Endothelial cell of umbilical vein (primary cell): Measurements from ENCODE around the gene MYH9. TPM values are rescaled to one million over a fixed set of nuclear protein-coding genes. Genes with fewer than 3 reads are reported as not detected.

Experiments
- BruUV-seq: library from RNA; stranded (reverse); fragments of 400-500 nt; replicated peaks from 2 replicates; lab custom pipeline; 2021; lab: Mats Ljungman, UMichigan
- CTCF ChIA-PET: fragments of 300-600, 350-600 bp; sonication (Branson Sonifier 250); formaldehyde crosslinking; loops from one replicate; lab custom pipeline; 2021; ENCODE audit warnings: antibody characterized with exemption, inconsistent platforms; lab: Charles Lee
- POLR2A ChIA-PET: fragments of 300-600, 350-600 bp; sonication (Branson Sonifier 250); formaldehyde crosslinking; loops from one replicate; lab custom pipeline; 2021; ENCODE audit warnings: antibody characterized with exemption, inconsistent platforms; lab: Charles Lee
- DNase-seq: peaks from one replicate; pipeline ENCODE4 v3.0.0-alpha.2; 2011; ENCODE audit warnings: low read depth, low spot score
- FAIRE-seq: peaks from 2 replicates; lab custom pipeline; 2011; peaks lifted over from hg19 to GRCh38; lab: Jason Lieb, UNC
- H2AFZ ChIP-seq: 2 replicates; pipeline ENCODE4 v1.6.0; 2012; ENCODE audit warnings: low read depth, low read length, control low read depth, inconsistent platforms
- H3K27ac ChIP-seq: 2 replicates; pipeline ENCODE4 v1.5.1; 2011; ENCODE audit warnings: low read depth, mild to moderate bottlenecking, control low read depth, low read length, moderate library complexity; ENCODE audit not compliant: insufficient read depth
- H3K27me3 ChIP-seq, 2 experiments: 2 replicates each; pipeline versions ENCODE4 v1.6.0 to v1.6.1; 2011; ENCODE audit warnings: low read length in 2 of 2, mixed read lengths in 1 of 2; ENCODE audit not compliant: control insufficient read depth in 2 of 2, insufficient read depth in 2 of 2
- H3K36me3 ChIP-seq, 2 experiments: 2 replicates in 1 of 2; 3 replicates in 1 of 2; pipeline ENCODE4 v1.5.1; 2011; ENCODE audit warnings: low read length in 2 of 2, mild to moderate bottlenecking in 1 of 2, moderate library complexity in 1 of 2; ENCODE audit not compliant: control insufficient read depth in 2 of 2, insufficient read depth in 2 of 2; ENCODE audit errors: extremely low read depth in 1 of 2
- H3K4me1 ChIP-seq: 3 replicates; pipeline ENCODE4 v1.5.1; 2011; ENCODE audit warnings: mild to moderate bottlenecking, low read length; ENCODE audit not compliant: control insufficient read depth, insufficient read depth; ENCODE audit errors: extremely low read depth
- H3K4me2 ChIP-seq: 2 replicates; pipeline ENCODE4 v1.6.1; 2011; ENCODE audit warnings: low read length, control low read depth, mixed read lengths; ENCODE audit not compliant: insufficient read depth
- H3K4me3 ChIP-seq, 3 experiments: fragments of 200-600 bp in 1 of 3; sonication (generic), shearing (Covaris generic) in 1 of 3; replicated peaks in 1 of 3; 2 replicates each; pipeline ENCODE4 v1.5.1; 2011 to 2016; ENCODE audit warnings: control low read depth in 3 of 3, low read length in 3 of 3, mild to moderate bottlenecking in 2 of 3, inconsistent platforms in 1 of 3, low read depth in 1 of 3, moderate library complexity in 1 of 3; ENCODE audit not compliant: insufficient read depth in 1 of 3
- H3K79me2 ChIP-seq: 2 replicates; pipeline ENCODE4 v1.6.0; 2012; ENCODE audit warnings: low read length, inconsistent platforms; ENCODE audit not compliant: control insufficient read depth, insufficient read depth
- H3K9ac ChIP-seq: replicated peaks from 2 replicates; pipeline ENCODE3; 2011; ENCODE audit warnings: low read length, control low read depth; ENCODE audit not compliant: insufficient read depth; ENCODE audit errors: extremely low read depth
- H3K9me1 ChIP-seq: replicated peaks from 3 replicates; pipeline ENCODE4 v1.6.0; 2011; ENCODE audit warnings: mild to moderate bottlenecking, low read length; ENCODE audit not compliant: control insufficient read depth, insufficient read depth; ENCODE audit errors: extremely low read depth
- H3K9me3 ChIP-seq: replicated peaks from 2 replicates; pipeline ENCODE4 v1.5.1; 2012; ENCODE audit warnings: low read length, inconsistent platforms; ENCODE audit not compliant: control insufficient read depth, insufficient read depth
- H4K20me1 ChIP-seq: replicated peaks from 2 replicates; pipeline ENCODE3; 2011; ENCODE audit warnings: mild to moderate bottlenecking, low read length; ENCODE audit not compliant: control insufficient read depth, insufficient read depth; ENCODE audit errors: extremely low read depth
- EZH2 ChIP-seq: IDR thresholded peaks from 2 replicates; pipeline ENCODE4 v1.6.1; 2012; ENCODE audit warnings: borderline replicate concordance, low read depth, mild to moderate bottlenecking, moderate library complexity, low read length, inconsistent platforms; ENCODE audit not compliant: severe bottlenecking
- FOS ChIP-seq: IDR thresholded peaks from 2 replicates; pipeline ENCODE4 v1.6.1; 2011; ENCODE audit warnings: mild to moderate bottlenecking, low read length, moderate library complexity, borderline replicate concordance; ENCODE audit not compliant: insufficient read depth
- GATA2 ChIP-seq: IDR thresholded peaks from 2 replicates; pipeline ENCODE4 v1.7.0; 2011; ENCODE audit warnings: low read depth, mild to moderate bottlenecking, moderate library complexity, mixed read lengths, low read length; ENCODE audit not compliant: insufficient read length, insufficient read depth
- JUN ChIP-seq: IDR thresholded peaks from 2 replicates; pipeline ENCODE4 v1.6.1; 2011; ENCODE audit warnings: borderline replicate concordance, low read depth; ENCODE audit not compliant: insufficient read length, insufficient read depth
- MYC ChIP-seq: IDR thresholded peaks from one replicate; pipeline ENCODE4 v1.6.1; 2011; ENCODE audit warnings: mild to moderate bottlenecking, low read depth, low read length
- POLR2A ChIP-seq: IDR thresholded peaks from 2 replicates; pipeline ENCODE4 v1.6.1; 2012; ENCODE audit warnings: low read depth, mild to moderate bottlenecking, control low read depth, low read length
- POLR2AphosphoS5 ChIP-seq: IDR thresholded peaks from 2 replicates; pipeline ENCODE4 v1.6.1; 2012; ENCODE audit warnings: low read depth, mild to moderate bottlenecking, control low read depth, low read length, moderate library complexity; ENCODE audit not compliant: insufficient read depth
- dilution Hi-C: fragments of 300-500 bp; cut with MboI; formaldehyde crosslinking; loops from one replicate; pipeline ENCODE4 v1.15.0; 2019; ENCODE audit warnings: low sequenced_read_pairs; ENCODE audit not compliant: extremely low pct_ligation_motif_present
- intact Hi-C: fragments of 100-400 bp; cut with micrococcal nuclease; formaldehyde crosslinking; loops from one replicate; pipeline ENCODE4 v1.10.0; 2022
- polyA plus RNA-seq, 4 experiments: library from polyadenylated mRNA; depleted of rRNA in 3 of 4; stranded (reverse) in 3 of 4; unstranded in 1 of 4; fragments of >200 nt; gene quantifications; 2 replicates each; pipeline versions ENCODE4 v1.2.1 to v1.2.3, GENCODE V29; 2011 to 2012; ENCODE audit warnings: missing spikeins in 1 of 4
- total RNA-seq: library from RNA; stranded (reverse); gene quantifications from 2 replicates; pipeline ENCODE4 v1.2.3, GENCODE V29; 2021
- TF ChIP-seq, protein P1 (sequence below), 2 donors: IDR thresholded peaks; 1 replicate in 1 of 2; 2 replicates in 1 of 2; pipeline ENCODE4 v1.5.1; 2011; ENCODE audit warnings: low read length in 2 of 2, mild to moderate bottlenecking in 2 of 2, moderate library complexity in 2 of 2, control low read depth in 1 of 2, inconsistent platforms in 1 of 2, low read depth in 1 of 2; ENCODE audit not compliant: insufficient read depth in 1 of 2; ENCODE audit errors: extremely low read depth in 1 of 2

The MYH9 gene
- total and polyA plus RNA-seq, 2 donors (not counting 3 experiments of a cell fraction or from before 2014, with no cell fraction given): 188 to 1,413 TPM

DNA sequence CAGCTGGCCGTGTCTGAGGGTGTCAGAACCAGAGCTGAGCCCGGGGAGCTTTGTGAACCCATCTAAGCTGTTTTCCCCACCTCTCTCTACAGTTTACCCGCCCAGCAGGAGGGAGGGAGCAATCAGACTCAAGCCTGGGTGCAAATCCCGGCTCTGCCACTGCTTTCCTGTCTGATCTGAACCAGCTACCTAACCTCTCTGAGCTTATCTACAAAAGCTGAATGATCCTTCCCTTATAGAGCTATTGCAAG is 148.7 kb downstream of the MYH9 start:
- no peaks in the 10 kb centered on the region for H4K20me1 ChIP-seq
- H3K9me1 ChIP-seq: no peaks in the 10 kb centered on the region
- no peaks in the 10 kb centered on the region for H3K27me3 ChIP-seq
- dilution Hi-C loops: no loop called here
- H3K9ac ChIP-seq: peak overlapping the region; percentile 55
- H3K9me3 ChIP-seq: no peaks in the 10 kb centered on the region
- POLR2A ChIA-PET: interaction anchor here (1.2 kb wide), 1 partner anchor 14 kb away, joined by 3 read pairs; the partner anchor contains the start of gene APOL1
- H2AFZ ChIP-seq: peak overlapping the region; percentile 65
- H3K27ac ChIP-seq: peak overlapping the region; percentile 31
- H3K36me3 ChIP-seq: peaks cover 0 to 3% of the 10 kb centered on the region in 2 experiments
- H3K4me1 ChIP-seq: peaks cover 16% of the 10 kb centered on the region
- peaks cover 26% of the 10 kb centered on the region for H3K79me2 ChIP-seq
- no peak for DNase-seq
- TSS peak; percentile 59 for BruUV-seq
- H3K4me2 ChIP-seq: peak overlapping the region; percentile 85
- intact Hi-C loops: loop anchor here (1.0 to 2.0 kb wide), 4 partner anchors 19 to 248 kb away; no protein-coding TSS in a partner anchor
- CTCF ChIA-PET: interaction anchor here (0.8 to 6.4 kb wide), 22 partner anchors 10 to 247 kb away, joined by 3 to 27 read pairs (median 5); partner anchors contain the start of gene APOL1
- H3K4me3 ChIP-seq: peak overlapping the region; percentile 48 to 82 (median 67)
- no peak for FAIRE-seq
- TF ChIP-seq GATA2 (no peak), POLR2AphosphoS5 (no peak), EZH2 (no peak), JUN (no peak), POLR2A (no peak), FOS (no peak), MYC (no peak)
- TF ChIP-seq, protein P1, sequence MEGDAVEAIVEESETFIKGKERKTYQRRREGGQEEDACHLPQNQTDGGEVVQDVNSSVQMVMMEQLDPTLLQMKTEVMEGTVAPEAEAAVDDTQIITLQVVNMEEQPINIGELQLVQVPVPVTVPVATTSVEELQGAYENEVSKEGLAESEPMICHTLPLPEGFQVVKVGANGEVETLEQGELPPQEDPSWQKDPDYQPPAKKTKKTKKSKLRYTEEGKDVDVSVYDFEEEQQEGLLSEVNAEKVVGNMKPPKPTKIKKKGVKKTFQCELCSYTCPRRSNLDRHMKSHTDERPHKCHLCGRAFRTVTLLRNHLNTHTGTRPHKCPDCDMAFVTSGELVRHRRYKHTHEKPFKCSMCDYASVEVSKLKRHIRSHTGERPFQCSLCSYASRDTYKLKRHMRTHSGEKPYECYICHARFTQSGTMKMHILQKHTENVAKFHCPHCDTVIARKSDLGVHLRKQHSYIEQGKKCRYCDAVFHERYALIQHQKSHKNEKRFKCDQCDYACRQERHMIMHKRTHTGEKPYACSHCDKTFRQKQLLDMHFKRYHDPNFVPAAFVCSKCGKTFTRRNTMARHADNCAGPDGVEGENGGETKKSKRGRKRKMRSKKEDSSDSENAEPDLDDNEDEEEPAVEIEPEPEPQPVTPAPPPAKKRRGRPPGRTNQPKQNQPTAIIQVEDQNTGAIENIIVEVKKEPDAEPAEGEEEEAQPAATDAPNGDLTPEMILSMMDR (IDR thresholded peaks at IDR 0.05; ENCODE audit: extremely low read depth in 1 of 2, insufficient read depth in 1 of 2, low read depth in 1 of 2, low read length in 2 of 2): no peak
